ENCODE data around the gene CALML4.
"Not testable (repeated sequence)": the region's sequence is repeated elsewhere in the genome, so short reads cannot be mapped to it uniquely, and the experiment has no call there.

The CALML4 gene

DNA sequence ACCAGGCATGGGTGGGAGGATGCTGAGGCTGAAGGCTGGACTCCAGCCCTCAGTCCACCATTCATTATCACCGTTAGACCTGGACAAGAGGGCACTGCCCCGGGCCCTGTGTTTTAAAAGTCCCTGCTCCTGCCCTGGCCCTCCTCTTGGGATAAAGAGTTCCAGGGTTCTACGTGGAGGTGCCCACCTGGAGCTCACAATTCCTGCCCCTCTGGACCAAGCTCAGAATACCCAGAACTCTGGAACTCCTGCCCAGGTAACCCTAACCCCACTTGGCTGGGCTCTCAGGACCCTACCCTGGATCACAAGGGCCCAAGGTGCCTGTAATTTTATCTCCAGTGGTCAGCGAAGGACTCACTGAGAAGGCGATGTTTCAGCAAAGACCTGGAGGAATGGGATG is 1.2 kb downstream of the CALML4 start:
- no peaks in the 10 kb centered on the region for H3K27me3 ChIP-seq (ENCODE audit: control insufficient read depth, insufficient read depth, low read length)
- no peak overlapping the region for H3K4me3 ChIP-seq (ENCODE audit: low read length)
- no peaks in the 10 kb centered on the region for H3K9me3 ChIP-seq (replicated peaks; ENCODE audit: low read length)
- H3K4me2 ChIP-seq (ENCODE audit: low read length) = no peak overlapping the region
- H3K4me1 ChIP-seq (ENCODE audit: control insufficient read depth, insufficient read depth, low read length) = peaks cover 5% of the 10 kb centered on the region
- H3K9ac ChIP-seq (ENCODE audit: low read depth, low read length) = no peak overlapping the region
- H3K36me3 ChIP-seq (ENCODE audit: insufficient read depth, low read length) = no peaks in the 10 kb centered on the region

DNA sequence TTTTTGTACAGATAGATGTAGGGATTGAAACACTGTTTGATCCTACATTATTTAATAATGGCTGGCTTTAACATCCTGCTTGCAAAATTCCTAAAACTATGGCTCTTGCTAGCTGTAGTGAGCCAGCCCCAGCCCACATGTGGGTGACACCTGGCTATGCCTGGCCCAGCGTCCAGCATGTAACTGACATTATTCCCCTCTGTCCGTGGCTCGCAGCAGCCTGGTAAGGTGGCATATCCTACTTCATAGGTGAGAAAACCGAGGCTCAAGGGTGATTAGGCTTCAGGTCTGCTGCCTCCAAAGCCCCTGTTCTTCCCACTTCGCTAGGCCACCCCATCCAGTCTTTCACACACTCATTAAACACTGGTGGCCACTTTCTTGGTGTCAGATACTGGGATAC is 1.6 kb downstream of the CALML4 start:
- Histone ChIP-seq H3K36me3 (ENCODE audit: insufficient read depth, low read length) (no peaks in the 10 kb centered on the region), H3K4me3 (ENCODE audit: low read length) (no peak overlapping the region), H3K27me3 (ENCODE audit: control insufficient read depth, insufficient read depth, low read length) (no peaks in the 10 kb centered on the region), H3K4me1 (ENCODE audit: control insufficient read depth, insufficient read depth, low read length) (peaks cover 5% of the 10 kb centered on the region), H3K9me3 (replicated peaks; ENCODE audit: low read length) (no peaks in the 10 kb centered on the region), H3K4me2 (ENCODE audit: low read length) (no peak overlapping the region), H3K9ac (ENCODE audit: low read depth, low read length) (no peak overlapping the region)

DNA sequence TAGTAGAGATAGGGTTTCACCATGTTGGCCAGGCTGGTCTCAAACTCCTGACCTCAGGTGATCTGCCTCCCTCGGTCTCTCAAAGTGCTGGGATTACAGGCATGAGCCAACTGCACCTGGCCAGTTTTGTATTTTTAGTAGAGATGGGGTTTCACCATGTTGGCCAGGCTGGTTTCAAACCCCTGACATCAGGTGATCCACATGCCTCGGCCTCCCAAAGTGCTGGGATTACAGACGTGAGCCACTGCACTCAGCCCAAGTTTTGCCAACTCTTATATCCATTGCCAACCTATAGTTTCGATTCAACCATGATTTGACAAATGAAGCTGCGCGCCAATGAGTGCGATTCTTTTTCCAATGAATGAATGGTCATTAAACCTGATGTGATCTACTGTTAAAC is 2.1 kb downstream of the CALML4 start:
- H3K4me1 ChIP-seq (ENCODE audit: control insufficient read depth, insufficient read depth, low read length); H3K4me3 ChIP-seq (ENCODE audit: low read length); H3K27me3 ChIP-seq (ENCODE audit: control insufficient read depth, insufficient read depth, low read length); H3K9ac ChIP-seq (ENCODE audit: low read depth, low read length); H3K4me2 ChIP-seq (ENCODE audit: low read length); H3K36me3 ChIP-seq (ENCODE audit: insufficient read depth, low read length); H3K9me3 ChIP-seq (replicated peaks; ENCODE audit: low read length): not testable (repeated sequence)

DNA sequence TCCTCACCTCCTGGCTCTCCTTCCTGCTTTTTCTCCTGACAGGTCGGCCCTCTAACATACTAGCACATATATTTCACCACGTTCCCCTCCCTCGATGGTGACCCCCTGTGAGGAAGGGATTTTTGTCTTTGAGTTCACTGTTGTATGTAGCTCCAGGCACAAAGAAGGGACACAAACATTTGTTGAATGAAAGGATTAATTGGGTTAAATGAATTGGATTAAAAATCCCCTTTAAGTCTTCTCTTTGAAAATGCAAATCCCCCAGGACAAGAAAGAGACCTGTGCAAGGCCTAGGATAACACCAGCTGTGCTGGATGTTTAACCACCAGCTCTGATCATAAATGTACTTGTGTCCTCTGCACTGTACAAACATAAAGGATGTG is 3.3 kb downstream of the CALML4 start:
- no peaks in the 10 kb centered on the region for H3K27me3 ChIP-seq (ENCODE audit: control insufficient read depth, insufficient read depth, low read length)
- peaks cover 5% of the 10 kb centered on the region for H3K4me1 ChIP-seq (ENCODE audit: control insufficient read depth, insufficient read depth, low read length)
- no peak overlapping the region for H3K9ac ChIP-seq (ENCODE audit: low read depth, low read length)
- no peak overlapping the region for H3K4me2 ChIP-seq (ENCODE audit: low read length)
- H3K9me3 ChIP-seq (replicated peaks; ENCODE audit: low read length) = no peaks in the 10 kb centered on the region
- H3K4me3 ChIP-seq (ENCODE audit: low read length) = no peak overlapping the region
- H3K36me3 ChIP-seq (ENCODE audit: insufficient read depth, low read length) = peaks cover 4% of the 10 kb centered on the region

DNA sequence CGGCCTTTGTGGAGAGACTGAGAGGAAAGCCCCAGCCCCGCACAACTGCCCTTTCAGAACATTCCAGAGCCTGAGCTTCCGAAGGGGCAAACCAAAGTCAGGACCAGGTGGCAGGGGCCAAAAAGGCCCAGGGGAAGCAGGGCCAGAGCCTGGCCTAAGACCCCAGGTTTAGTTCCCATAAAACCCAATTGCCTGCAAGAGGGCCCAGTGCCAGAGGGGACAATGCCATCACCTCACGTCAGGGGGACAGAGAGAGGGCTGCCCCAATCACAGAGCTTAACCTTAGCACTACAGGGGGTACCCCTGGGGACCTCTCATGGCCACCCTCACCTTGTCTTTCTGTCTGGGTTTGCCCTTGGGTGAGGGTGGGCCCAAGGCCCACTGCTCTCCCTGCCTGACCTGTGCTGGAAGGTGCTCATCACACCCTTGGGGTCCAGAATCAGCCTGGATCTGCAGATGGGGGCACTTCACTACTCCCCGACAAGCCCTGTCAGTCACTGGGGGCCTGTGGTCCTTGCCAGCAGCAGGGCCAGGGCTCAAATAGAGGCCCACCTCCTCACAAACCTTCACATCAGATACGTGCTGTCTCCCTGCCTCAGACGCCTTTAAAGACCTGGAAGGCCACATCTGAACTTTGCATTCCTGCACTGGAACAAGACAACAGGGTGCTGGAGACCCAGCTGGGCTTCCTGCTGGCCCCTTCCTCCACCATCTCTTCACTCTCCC is 3.8 kb downstream of the CALML4 start:
- Histone ChIP-seq H3K27me3 (ENCODE audit: control insufficient read depth, insufficient read depth, low read length) (no peaks in the 10 kb centered on the region), H3K4me3 (ENCODE audit: low read length) (no peak overlapping the region), H3K9me3 (replicated peaks; ENCODE audit: low read length) (no peaks in the 10 kb centered on the region), H3K36me3 (ENCODE audit: insufficient read depth, low read length) (peaks cover 6% of the 10 kb centered on the region), H3K9ac (ENCODE audit: low read depth, low read length) (no peak overlapping the region), H3K4me1 (ENCODE audit: control insufficient read depth, insufficient read depth, low read length) (peaks cover 5% of the 10 kb centered on the region), H3K4me2 (ENCODE audit: low read length) (no peak overlapping the region)

DNA sequence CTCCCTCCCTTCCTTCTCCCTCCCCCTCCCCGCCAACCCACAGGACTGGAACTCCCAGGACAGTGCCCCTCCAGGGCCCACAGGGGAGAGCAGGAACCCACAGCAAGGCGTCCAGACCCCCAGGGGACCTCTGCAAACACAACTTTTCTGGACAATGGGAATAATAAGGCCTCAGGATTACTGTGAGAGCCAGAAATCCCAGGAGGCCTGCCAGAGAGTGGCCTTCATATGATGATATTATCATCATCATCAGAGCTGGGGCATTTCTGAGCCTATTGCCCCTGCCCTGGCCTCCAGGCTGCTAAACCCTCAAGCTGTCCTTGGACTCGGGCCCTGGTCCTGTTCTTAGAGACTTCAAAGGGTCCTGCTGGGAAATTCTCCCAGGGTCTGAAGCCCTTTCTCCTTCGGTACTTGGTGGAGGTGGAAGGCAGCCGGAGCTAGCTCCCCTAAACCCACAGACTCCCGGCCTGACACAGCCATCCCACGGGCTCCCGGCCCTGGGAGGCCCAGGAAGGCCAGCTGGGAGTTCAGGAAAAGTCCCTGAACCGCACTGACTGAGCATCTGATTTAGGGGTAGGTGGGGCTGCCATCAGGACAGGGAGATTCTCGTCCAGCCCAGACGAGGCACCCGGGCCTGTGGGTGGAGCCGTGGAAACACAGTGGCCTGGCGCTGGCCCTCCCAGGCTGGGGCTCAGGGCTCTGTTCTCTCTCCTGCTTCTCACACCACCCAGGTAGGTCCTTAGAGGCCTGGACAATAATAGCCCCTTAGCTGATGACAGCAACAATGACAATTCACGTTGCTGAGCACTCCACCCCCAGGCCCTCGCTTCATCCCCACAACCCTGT is 4.9 kb downstream of the CALML4 start:
- Histone ChIP-seq H3K9ac (ENCODE audit: low read depth, low read length) (no peak overlapping the region), H3K4me1 (ENCODE audit: control insufficient read depth, insufficient read depth, low read length) (peaks cover 3% of the 10 kb centered on the region)

DNA sequence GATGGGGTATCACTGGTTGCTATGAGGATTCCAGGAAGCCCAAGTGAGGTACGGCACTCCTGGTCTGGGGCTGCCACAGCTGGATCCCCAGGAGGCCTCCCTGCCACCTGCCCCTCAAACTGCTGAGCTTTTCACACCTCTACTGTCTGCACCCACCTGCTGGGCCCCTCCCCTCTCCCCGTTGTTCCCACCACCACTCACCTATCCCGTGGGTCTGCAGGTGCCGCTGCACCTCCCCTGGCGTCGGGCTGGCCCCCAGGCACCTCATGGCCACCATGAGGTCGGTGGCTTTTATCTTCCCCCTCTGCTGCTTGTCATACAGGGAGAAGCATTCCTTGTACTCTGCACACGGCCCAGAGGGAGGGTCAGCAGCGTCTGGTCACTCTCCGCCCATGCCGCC is 5.8 kb downstream of the CALML4 start:
- H3K4me1 ChIP-seq (ENCODE audit: control insufficient read depth, insufficient read depth, low read length) = no peaks in the 10 kb centered on the region
- H3K36me3 ChIP-seq (ENCODE audit: insufficient read depth, low read length) = peaks cover 14% of the 10 kb centered on the region
- no peaks in the 10 kb centered on the region for H3K27me3 ChIP-seq (ENCODE audit: control insufficient read depth, insufficient read depth, low read length)
- no peak overlapping the region for H3K4me2 ChIP-seq (ENCODE audit: low read length)
- H3K9me3 ChIP-seq (replicated peaks; ENCODE audit: low read length) = no peaks in the 10 kb centered on the region
- no peak overlapping the region for H3K9ac ChIP-seq (ENCODE audit: low read depth, low read length)
- no peak overlapping the region for H3K4me3 ChIP-seq (ENCODE audit: low read length)

More for the DNA sequence above, 4.9 kb downstream of the CALML4 start:
- H3K4me3 ChIP-seq (ENCODE audit: low read length) = no peak overlapping the region
- H3K36me3 ChIP-seq (ENCODE audit: insufficient read depth, low read length) = peaks cover 14% of the 10 kb centered on the region
- no peaks in the 10 kb centered on the region for H3K27me3 ChIP-seq (ENCODE audit: control insufficient read depth, insufficient read depth, low read length)
- H3K9me3 ChIP-seq (replicated peaks; ENCODE audit: low read length) = no peaks in the 10 kb centered on the region
- no peak overlapping the region for H3K4me2 ChIP-seq (ENCODE audit: low read length)

DNA sequence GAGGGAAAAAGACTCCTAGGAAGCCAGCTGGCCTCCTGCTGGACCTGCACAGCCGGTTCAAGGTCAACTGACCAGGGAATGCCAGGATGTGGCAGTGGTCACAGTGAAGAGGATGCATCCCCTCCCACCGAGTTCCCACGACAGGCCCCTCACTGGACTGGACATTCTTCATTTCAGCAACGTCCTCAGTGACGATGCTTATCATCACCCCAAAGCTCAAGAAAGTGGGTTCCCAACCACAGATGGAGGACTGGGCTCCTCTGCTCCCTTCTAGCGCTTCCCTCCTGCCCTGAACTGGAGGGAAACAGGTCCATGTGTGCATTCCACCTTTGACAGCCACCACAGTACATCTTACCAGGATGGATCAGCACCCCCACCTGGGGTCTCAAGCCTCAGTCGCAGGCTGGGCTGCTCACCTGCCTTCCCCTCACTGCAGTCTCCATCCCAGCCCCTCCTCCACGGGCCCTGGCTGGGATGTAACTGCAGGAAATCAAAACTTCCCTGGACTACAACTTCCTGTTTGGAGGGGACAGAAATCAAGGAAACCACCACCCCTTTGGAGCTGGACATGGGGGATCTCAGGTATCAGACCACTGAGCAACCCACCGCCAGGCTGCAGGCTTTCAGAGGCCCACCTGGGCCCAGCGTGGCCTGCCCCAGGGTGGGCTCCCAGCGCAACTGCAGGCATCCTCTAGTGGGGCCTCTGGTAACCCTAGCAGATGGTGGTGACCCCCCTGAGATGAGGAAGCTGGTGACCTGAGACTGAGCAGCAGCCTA is 7.3 kb downstream of the CALML4 start:
- H3K27me3 ChIP-seq (ENCODE audit: control insufficient read depth, insufficient read depth, low read length) = no peaks in the 10 kb centered on the region
- H3K9me3 ChIP-seq (replicated peaks; ENCODE audit: low read length) = no peaks in the 10 kb centered on the region
- peaks cover 27% of the 10 kb centered on the region for H3K36me3 ChIP-seq (ENCODE audit: insufficient read depth, low read length)
- no peaks in the 10 kb centered on the region for H3K4me1 ChIP-seq (ENCODE audit: control insufficient read depth, insufficient read depth, low read length)
- no peak overlapping the region for H3K9ac ChIP-seq (ENCODE audit: low read depth, low read length)
- H3K4me2 ChIP-seq (ENCODE audit: low read length) = no peak overlapping the region
- no peak overlapping the region for H3K4me3 ChIP-seq (ENCODE audit: low read length)

DNA sequence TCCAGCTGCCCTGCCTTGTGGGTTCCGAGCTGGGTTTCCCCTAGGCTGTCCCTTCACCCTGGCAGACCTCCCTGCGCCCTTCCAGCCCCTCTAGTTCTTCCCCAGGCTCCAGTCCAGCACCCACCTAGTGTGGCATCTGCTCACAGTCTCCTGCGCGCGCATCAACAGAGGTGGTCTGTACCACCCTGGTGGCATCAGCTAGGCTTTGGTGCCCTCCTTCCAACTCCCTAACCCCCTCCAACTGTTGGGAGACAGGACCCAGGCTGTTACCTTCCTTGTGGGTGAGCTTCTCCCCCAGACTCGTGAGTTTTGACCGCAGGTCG is 8.0 kb downstream of the CALML4 start:
- H3K4me1 ChIP-seq (ENCODE audit: control insufficient read depth, insufficient read depth, low read length) = no peaks in the 10 kb centered on the region
- no peaks in the 10 kb centered on the region for H3K27me3 ChIP-seq (ENCODE audit: control insufficient read depth, insufficient read depth, low read length)
- H3K4me2 ChIP-seq (ENCODE audit: low read length) = no peak overlapping the region
- H3K36me3 ChIP-seq (ENCODE audit: insufficient read depth, low read length) = peaks cover 34% of the 10 kb centered on the region
- no peak overlapping the region for H3K9ac ChIP-seq (ENCODE audit: low read depth, low read length)
- H3K9me3 ChIP-seq (replicated peaks; ENCODE audit: low read length) = no peaks in the 10 kb centered on the region
- no peak overlapping the region for H3K4me3 ChIP-seq (ENCODE audit: low read length)

DNA sequence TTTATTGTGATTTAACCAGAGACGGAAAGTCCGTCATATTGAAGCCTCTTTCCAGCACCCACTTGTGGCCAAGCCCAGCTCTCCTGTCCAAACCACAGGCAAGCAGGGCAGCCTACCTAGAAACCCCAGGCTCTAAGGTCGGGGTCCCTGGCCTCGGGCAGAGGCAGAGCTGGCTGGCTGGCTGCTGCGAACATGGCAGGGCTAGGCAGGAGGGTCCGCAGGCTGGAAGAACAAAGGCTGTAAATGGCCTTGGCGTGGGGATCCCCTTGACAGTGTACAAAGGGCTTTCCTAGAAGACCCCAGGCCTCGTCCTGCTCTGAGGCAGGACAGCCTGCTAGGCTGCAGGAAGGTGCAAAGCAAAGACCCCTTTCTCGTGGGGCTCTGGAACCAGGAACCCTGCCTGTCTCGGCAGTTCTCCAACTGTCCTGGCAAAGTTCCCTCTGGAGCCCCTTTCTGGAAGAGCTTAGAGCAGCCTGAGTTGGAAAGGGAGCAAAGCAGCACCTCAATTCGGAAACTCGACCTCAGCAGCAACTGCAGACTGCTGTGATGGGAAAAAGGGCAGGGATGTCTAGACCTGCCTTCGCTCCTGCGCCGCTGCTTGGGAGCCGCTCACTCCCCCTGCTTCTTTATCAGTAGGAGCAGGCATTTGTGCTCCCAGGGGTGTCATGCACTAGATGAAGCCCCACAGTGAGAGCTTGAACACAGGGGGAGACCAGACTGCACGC is 8.5 kb downstream of the CALML4 start:
- Histone ChIP-seq H3K9ac (ENCODE audit: low read depth, low read length) (no peak overlapping the region), H3K27me3 (ENCODE audit: control insufficient read depth, insufficient read depth, low read length) (no peaks in the 10 kb centered on the region), H3K4me3 (ENCODE audit: low read length) (no peak overlapping the region), H3K9me3 (replicated peaks; ENCODE audit: low read length) (no peaks in the 10 kb centered on the region), H3K4me2 (ENCODE audit: low read length) (no peak overlapping the region), H3K4me1 (ENCODE audit: control insufficient read depth, insufficient read depth, low read length) (no peaks in the 10 kb centered on the region), H3K36me3 (ENCODE audit: insufficient read depth, low read length) (peaks cover 38% of the 10 kb centered on the region)
